K562 (cell line): ENCODE measurements around the gene DAB1. TPM values are rescaled to one million over a fixed set of nuclear protein-coding genes. Genes with fewer than 3 reads are reported as not detected.

Source experiments
- ATAC-seq: fragments of 200-7000 bp; cut with Tn5 transposase; 3 replicates; pipeline ENCODE4 v1.9.1; 2020; ENCODE audit warnings: moderate library complexity
- BruUV-seq: library from RNA; stranded (reverse); fragments of 400-500 nt; replicated peaks from 2 replicates; lab custom pipeline; 2021; lab: Mats Ljungman, UMichigan
- CTCF ChIA-PET: fragments of 300-600 bp; formaldehyde crosslinking; extraction: SDS; loops from one replicate; lab custom pipeline; 2021; ENCODE audit warnings: low intra/inter-chr PET ratio; lab: Yijun Ruan, JAX
- POLR2A ChIA-PET: fragments of 300-600, 350-650 bp; sonication (Branson Sonifier 250); formaldehyde crosslinking; extraction: SDS; loops from one replicate; lab custom pipeline; 2021; ENCODE audit warnings: antibody characterized with exemption, inconsistent platforms; lab: Yijun Ruan, JAX
- DNase-seq, 4 experiments: peaks; one replicate each; pipeline versions ENCODE4 v3.0.0 to v3.0.0-alpha.2; 2011 to 2018; ENCODE audit warnings: low spot score in 3 of 4, mixed read lengths in 3 of 4; ENCODE audit errors: extremely low read depth in 1 of 4
- FAIRE-seq: peaks from 2 replicates; lab custom pipeline; 2011; peaks lifted over from hg19 to GRCh38; lab: Jason Lieb, UNC
- H2AFZ ChIP-seq: 2 replicates; pipeline ENCODE4 v1.6.0; 2011; ENCODE audit warnings: low read depth, low read length, control low read depth, inconsistent platforms
- H3K27ac ChIP-seq: fragments of 200-600 bp; 3 replicates; pipeline ENCODE4 v1.8.0; 2011; ENCODE audit warnings: low read depth, mild to moderate bottlenecking, control low read depth, inconsistent platforms, low read length, moderate library complexity, mixed read lengths; ENCODE audit errors: extremely low read depth
- H3K27me3 ChIP-seq, 2 experiments: fragments of 300-600 bp in 1 of 2; 2 replicates in 1 of 2; 3 replicates in 1 of 2; pipeline versions ENCODE4 v1.6.0 to v1.8.0; 2011; ENCODE audit warnings: inconsistent platforms in 2 of 2, low read length in 2 of 2, mild to moderate bottlenecking in 1 of 2, mixed read lengths in 1 of 2, moderate library complexity in 1 of 2; ENCODE audit not compliant: control insufficient read depth in 2 of 2, insufficient read depth in 2 of 2
- H3K36me3 ChIP-seq: fragments of 300-600 bp; 3 replicates; pipeline ENCODE4 v1.8.0; 2011; ENCODE audit warnings: mild to moderate bottlenecking, low read length, inconsistent platforms; ENCODE audit not compliant: control insufficient read depth, insufficient read depth
- H3K4me1 ChIP-seq, 2 experiments: fragments of 200-600 bp in 1 of 2; replicated peaks in 1 of 2; 2 replicates in 1 of 2; 3 replicates in 1 of 2; pipeline versions ENCODE4 v1.5.1 to v1.8.0; 2011; ENCODE audit warnings: inconsistent platforms in 2 of 2, low read length in 2 of 2, mild to moderate bottlenecking in 1 of 2, mixed read lengths in 1 of 2, moderate library complexity in 1 of 2; ENCODE audit not compliant: control insufficient read depth in 2 of 2, insufficient read depth in 2 of 2
- H3K4me2 ChIP-seq: 2 replicates; pipeline ENCODE4 v1.6.1; 2011; ENCODE audit warnings: low read length, control low read depth, inconsistent platforms, mixed read lengths; ENCODE audit not compliant: insufficient read depth
- H3K4me3 ChIP-seq: fragments of 200-600 bp; sonication (generic), shearing (Covaris generic); 2 replicates; pipeline ENCODE4 v1.5.1; 2016; ENCODE audit warnings: control low read depth, inconsistent platforms
- H3K79me2 ChIP-seq: fragments of 200-600 bp; 3 replicates; pipeline ENCODE4 v1.8.0; 2011; ENCODE audit warnings: low read length, inconsistent platforms; ENCODE audit not compliant: control insufficient read depth, insufficient read depth
- H3K9ac ChIP-seq, 2 experiments: 2 replicates each; pipeline versions ENCODE4 v1.6.0 to v1.6.1; 2011; ENCODE audit warnings: low read depth in 2 of 2, low read length in 2 of 2, control low read depth in 1 of 2, inconsistent platforms in 1 of 2, mild to moderate bottlenecking in 1 of 2, mixed read lengths in 1 of 2; ENCODE audit not compliant: insufficient read depth in 1 of 2
- H3K9me1 ChIP-seq: one replicate; pipeline ENCODE4 v1.6.0; 2011; ENCODE audit warnings: inconsistent platforms, mild to moderate bottlenecking, low read length, moderate library complexity; ENCODE audit not compliant: control insufficient read depth, insufficient read depth
- H3K9me3 ChIP-seq: replicated peaks from 2 replicates; pipeline ENCODE4 v1.5.1; 2011; ENCODE audit warnings: low read depth, low read length, inconsistent platforms; ENCODE audit not compliant: control insufficient read depth, insufficient read depth
- H4K20me1 ChIP-seq: replicated peaks from 2 replicates; pipeline ENCODE4 v1.6.1; 2011; ENCODE audit warnings: low read length, inconsistent platforms, mixed read lengths; ENCODE audit not compliant: control insufficient read depth, insufficient read depth
- RAD51 ChIP-seq: fragments of 450-650 bp; IDR thresholded peaks from 2 replicates; pipeline ENCODE4 v1.7.1; 2016; ENCODE audit warnings: low read depth, mild to moderate bottlenecking, borderline replicate concordance
- SAP30 ChIP-seq: fragments of 200-600 bp; sonication (generic); IDR thresholded peaks from 2 replicates; pipeline ENCODE4 v1.6.1; 2012; ENCODE audit warnings: borderline replicate concordance, low read depth, mild to moderate bottlenecking, moderate library complexity, low read length, control low read depth, inconsistent platforms; ENCODE audit not compliant: insufficient read depth, poor library complexity, severe bottlenecking
- SMARCA4 ChIP-seq: fragments of 450-650 bp; IDR thresholded peaks from 2 replicates; pipeline ENCODE4 v1.6.1; 2016
- TCFL5 ChIP-seq: fragments of 250-450 bp; sonication (Bioruptor Pico); conservative IDR thresholded peaks from 2 replicates; pipeline ENCODE4 v1.6.1; 2021; ENCODE audit warnings: mild to moderate bottlenecking, moderate library complexity, matching md5 sums
- TEAD1 ChIP-seq, 2 experiments: fragments of 450-650 bp in 1 of 2; sonication (generic) in 1 of 2; formaldehyde crosslinking; IDR thresholded peaks; 2 replicates each; pipeline versions ENCODE4 v1.4.0 to v1.8.0; 2020 to 2022; ENCODE audit warnings: mild to moderate bottlenecking in 2 of 2, missing genetic modification reagents in 1 of 2
- ZBTB1 ChIP-seq: sonication (generic); formaldehyde crosslinking; IDR thresholded peaks from 2 replicates; pipeline ENCODE4 v1.8.1; 2023; ENCODE audit warnings: missing genetic modification reagents, low read depth, mild to moderate bottlenecking, borderline replicate concordance
- ZNF197 ChIP-seq: fragments of 200-800 bp; sonication (Bioruptor generic); IDR thresholded peaks from 2 replicates; pipeline ENCODE4 v1.6.1; 2016; ENCODE audit warnings: low read depth, missing genetic modification characterization, missing compliant biosample characterization
- ZNF436 ChIP-seq: fragments of 250-450, 450-650 bp; sonication (Bioruptor Pico); formaldehyde crosslinking; IDR thresholded peaks from 2 replicates; pipeline ENCODE4 v1.7.0; 2020; ENCODE audit warnings: mild to moderate bottlenecking
- ZNF778 ChIP-seq: fragments of 450-650 bp; formaldehyde crosslinking; IDR thresholded peaks from 2 replicates; pipeline ENCODE4 v1.4.0; 2020; ENCODE audit warnings: mild to moderate bottlenecking, moderate library complexity
- WGBS: fragments of 100-300 bp; shearing (Covaris generic); methylation state at CpG from one replicate; pipeline ENCODE4 v1.1.6; 2016; ENCODE audit warnings: low coverage, mixed read lengths; ENCODE audit not compliant: insufficient coverage; ENCODE audit errors: missing lambda C conversion rate; 5-methylcytosine and 5-hydroxymethylcytosine counted together
- in situ Hi-C: fragments of 300-500 bp; cut with MboI; formaldehyde crosslinking; loops from 4 replicates; pipeline ENCODE4 v1.15.0; 2018; ENCODE audit warnings: inconsistent platforms, mixed read lengths
- intact Hi-C: fragments of 100-400 bp; cut with micrococcal nuclease; formaldehyde crosslinking; loops from 2 replicates; pipeline ENCODE4 v1.14.2; 2022
- polyA plus RNA-seq, 8 experiments: library from polyadenylated mRNA; depleted of rRNA in 4 of 8; stranded (reverse) in 5 of 8; unstranded in 3 of 8; fragments of >200 nt; fragmentation: Nextera tagmentation in 2 of 8; fragmentation: Illumina TruSeq in 1 of 8; extraction: Ambion mirVana in 2 of 8; extraction: Trizol in 1 of 8; gene quantifications; 2 replicates each; pipeline versions ENCODE4 v1.2.1 to v1.2.3, GENCODE V29; 2011 to 2014; ENCODE audit warnings: inconsistent platforms in 1 of 8, missing spikeins in 1 of 8
- total RNA-seq, 7 experiments: library from RNA; depleted of rRNA in 6 of 7; stranded (reverse); fragments of >200 nt in 6 of 7; fragmentation: Illumina TruSeq in 2 of 7; extraction: Trizol in 2 of 7; gene quantifications; 2 replicates each; pipeline versions ENCODE4 v1.2.1 to v1.2.3, GENCODE V29; 2011 to 2021; ENCODE audit warnings: low replicate concordance in 1 of 7
- TF ChIP-seq, protein P1 (sequence below): fragments of 250-450 bp; sonication (Bioruptor Pico); IDR thresholded peaks from 2 replicates; pipeline ENCODE4 v1.9.0; 2021; ENCODE audit warnings: mild to moderate bottlenecking, inconsistent platforms
- TF ChIP-seq, protein P2 (sequence below): fragments of 450-650 bp; IDR thresholded peaks from 2 replicates; pipeline ENCODE4 v1.6.1; 2018; ENCODE audit not compliant: partially characterized antibody
- TF ChIP-seq, protein P3 (sequence below): fragments of 250-450 bp; sonication (Bioruptor Pico); IDR thresholded peaks from 2 replicates; pipeline ENCODE4 v1.8.0; 2022; ENCODE audit warnings: inconsistent platforms, mild to moderate bottlenecking, moderate library complexity, borderline replicate concordance
- TF ChIP-seq, protein P4 (sequence below): sonication (generic); formaldehyde crosslinking; IDR thresholded peaks from 2 replicates; pipeline ENCODE4 v1.8.0; 2022; ENCODE audit warnings: mild to moderate bottlenecking, low read depth, missing genetic modification reagents

DAB1 gene
- total and polyA plus RNA-seq, 9 of the 15 experiments (the other 6 are each of a cell fraction or from before 2014, with no cell fraction given): not detected

DNA sequence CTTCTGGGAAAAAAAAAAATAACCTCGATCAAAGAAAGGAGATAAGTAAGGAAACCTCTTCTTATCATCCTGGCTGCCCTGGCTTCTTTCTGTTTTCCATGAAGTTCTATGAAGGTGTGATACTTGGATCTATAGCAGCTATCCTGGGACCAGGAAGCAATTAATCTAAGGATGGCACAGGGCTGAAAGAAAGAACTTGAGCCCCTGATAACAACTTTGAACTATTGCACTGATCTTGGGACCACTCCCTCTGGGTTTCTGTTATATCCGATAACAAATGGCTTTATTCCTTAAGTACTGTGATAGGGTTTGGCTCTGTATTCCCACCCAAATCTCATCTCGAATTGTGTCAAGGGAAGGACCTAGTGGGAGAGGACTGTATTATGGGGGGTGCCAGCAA, 104.1 kb downstream of the DAB1 start:
- no peak for FAIRE-seq
- no peak overlapping the region for H3K4me3 ChIP-seq
- 0% methylated on average over 3 of the region's 3 CpGs for WGBS
- no peaks in the 10 kb centered on the region for H3K9me3 ChIP-seq
- no TSS peak for BruUV-seq
- H3K36me3 ChIP-seq: no peaks in the 10 kb centered on the region
- no peak overlapping the region for H3K4me2 ChIP-seq
- CTCF ChIA-PET: no interaction called here
- no peak for DNase-seq
- in situ Hi-C loops: no loop called here
- H3K4me1 ChIP-seq: no peaks in the 10 kb centered on the region
- H3K27me3 ChIP-seq: no peaks in the 10 kb centered on the region; a peak in 1 of 5 replicates
- intact Hi-C loops: no loop called here
- no peak for ATAC-seq
- H3K9me1 ChIP-seq: no peaks in the 10 kb centered on the region
- H3K9ac ChIP-seq: no peak overlapping the region
- H3K79me2 ChIP-seq: no peaks in the 10 kb centered on the region
- H2AFZ ChIP-seq: no peak overlapping the region
- H4K20me1 ChIP-seq: no peaks in the 10 kb centered on the region
- H3K27ac ChIP-seq: no peak overlapping the region
- POLR2A ChIA-PET: no interaction called here
- TF ChIP-seq TCFL5 (no peak), RAD51 (no peak), SMARCA4 (no peak), ZNF197 (no peak), ZBTB1 (CRISPR knock-in tag) (no peak), ZNF778 (CRISPR knock-in tag) (no peak), SAP30 (no peak), TEAD1 (CRISPR knock-in tag; IDR thresholded peaks at IDR 0.05) (no peak), ZNF436 (CRISPR knock-in tag) (no peak)
- TF ChIP-seq, protein P1, sequence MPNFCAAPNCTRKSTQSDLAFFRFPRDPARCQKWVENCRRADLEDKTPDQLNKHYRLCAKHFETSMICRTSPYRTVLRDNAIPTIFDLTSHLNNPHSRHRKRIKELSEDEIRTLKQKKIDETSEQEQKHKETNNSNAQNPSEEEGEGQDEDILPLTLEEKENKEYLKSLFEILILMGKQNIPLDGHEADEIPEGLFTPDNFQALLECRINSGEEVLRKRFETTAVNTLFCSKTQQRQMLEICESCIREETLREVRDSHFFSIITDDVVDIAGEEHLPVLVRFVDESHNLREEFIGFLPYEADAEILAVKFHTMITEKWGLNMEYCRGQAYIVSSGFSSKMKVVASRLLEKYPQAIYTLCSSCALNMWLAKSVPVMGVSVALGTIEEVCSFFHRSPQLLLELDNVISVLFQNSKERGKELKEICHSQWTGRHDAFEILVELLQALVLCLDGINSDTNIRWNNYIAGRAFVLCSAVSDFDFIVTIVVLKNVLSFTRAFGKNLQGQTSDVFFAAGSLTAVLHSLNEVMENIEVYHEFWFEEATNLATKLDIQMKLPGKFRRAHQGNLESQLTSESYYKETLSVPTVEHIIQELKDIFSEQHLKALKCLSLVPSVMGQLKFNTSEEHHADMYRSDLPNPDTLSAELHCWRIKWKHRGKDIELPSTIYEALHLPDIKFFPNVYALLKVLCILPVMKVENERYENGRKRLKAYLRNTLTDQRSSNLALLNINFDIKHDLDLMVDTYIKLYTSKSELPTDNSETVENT (CRISPR knock-in tag): no peak
- TF ChIP-seq, protein P2, sequence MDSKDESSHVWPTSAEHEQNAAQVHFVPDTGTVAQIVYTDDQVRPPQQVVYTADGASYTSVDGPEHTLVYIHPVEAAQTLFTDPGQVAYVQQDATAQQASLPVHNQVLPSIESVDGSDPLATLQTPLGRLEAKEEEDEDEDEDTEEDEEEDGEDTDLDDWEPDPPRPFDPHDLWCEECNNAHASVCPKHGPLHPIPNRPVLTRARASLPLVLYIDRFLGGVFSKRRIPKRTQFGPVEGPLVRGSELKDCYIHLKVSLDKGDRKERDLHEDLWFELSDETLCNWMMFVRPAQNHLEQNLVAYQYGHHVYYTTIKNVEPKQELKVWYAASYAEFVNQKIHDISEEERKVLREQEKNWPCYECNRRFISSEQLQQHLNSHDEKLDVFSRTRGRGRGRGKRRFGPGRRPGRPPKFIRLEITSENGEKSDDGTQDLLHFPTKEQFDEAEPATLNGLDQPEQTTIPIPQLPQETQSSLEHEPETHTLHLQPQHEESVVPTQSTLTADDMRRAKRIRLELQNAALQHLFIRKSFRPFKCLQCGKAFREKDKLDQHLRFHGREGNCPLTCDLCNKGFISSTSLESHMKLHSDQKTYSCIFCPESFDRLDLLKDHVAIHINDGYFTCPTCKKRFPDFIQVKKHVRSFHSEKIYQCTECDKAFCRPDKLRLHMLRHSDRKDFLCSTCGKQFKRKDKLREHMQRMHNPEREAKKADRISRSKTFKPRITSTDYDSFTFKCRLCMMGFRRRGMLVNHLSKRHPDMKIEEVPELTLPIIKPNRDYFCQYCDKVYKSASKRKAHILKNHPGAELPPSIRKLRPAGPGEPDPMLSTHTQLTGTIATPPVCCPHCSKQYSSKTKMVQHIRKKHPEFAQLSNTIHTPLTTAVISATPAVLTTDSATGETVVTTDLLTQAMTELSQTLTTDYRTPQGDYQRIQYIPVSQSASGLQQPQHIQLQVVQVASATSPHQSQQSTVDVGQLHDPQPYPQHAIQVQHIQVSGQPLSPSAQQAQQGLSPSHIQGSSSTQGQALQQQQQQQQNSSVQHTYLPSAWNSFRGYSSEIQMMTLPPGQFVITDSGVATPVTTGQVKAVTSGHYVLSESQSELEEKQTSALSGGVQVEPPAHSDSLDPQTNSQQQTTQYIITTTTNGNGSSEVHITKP: no peak
- TF ChIP-seq, protein P3, sequence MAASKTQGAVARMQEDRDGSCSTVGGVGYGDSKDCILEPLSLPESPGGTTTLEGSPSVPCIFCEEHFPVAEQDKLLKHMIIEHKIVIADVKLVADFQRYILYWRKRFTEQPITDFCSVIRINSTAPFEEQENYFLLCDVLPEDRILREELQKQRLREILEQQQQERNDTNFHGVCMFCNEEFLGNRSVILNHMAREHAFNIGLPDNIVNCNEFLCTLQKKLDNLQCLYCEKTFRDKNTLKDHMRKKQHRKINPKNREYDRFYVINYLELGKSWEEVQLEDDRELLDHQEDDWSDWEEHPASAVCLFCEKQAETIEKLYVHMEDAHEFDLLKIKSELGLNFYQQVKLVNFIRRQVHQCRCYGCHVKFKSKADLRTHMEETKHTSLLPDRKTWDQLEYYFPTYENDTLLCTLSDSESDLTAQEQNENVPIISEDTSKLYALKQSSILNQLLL (CRISPR knock-in tag): no peak
- TF ChIP-seq, protein P4, sequence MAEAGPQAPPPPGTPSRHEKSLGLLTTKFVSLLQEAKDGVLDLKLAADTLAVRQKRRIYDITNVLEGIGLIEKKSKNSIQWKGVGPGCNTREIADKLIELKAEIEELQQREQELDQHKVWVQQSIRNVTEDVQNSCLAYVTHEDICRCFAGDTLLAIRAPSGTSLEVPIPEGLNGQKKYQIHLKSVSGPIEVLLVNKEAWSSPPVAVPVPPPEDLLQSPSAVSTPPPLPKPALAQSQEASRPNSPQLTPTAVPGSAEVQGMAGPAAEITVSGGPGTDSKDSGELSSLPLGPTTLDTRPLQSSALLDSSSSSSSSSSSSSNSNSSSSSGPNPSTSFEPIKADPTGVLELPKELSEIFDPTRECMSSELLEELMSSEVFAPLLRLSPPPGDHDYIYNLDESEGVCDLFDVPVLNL (CRISPR knock-in tag): no peak
